Kidney glomerular epithelial cell (primary cell): Measurements from ENCODE around the gene SEPTIN5.

Experiments used
- DNase-seq: peaks from one replicate; lab custom pipeline; 2025; lab: John Stamatoyannopoulos, UW

SEPTIN5 gene

DNA sequence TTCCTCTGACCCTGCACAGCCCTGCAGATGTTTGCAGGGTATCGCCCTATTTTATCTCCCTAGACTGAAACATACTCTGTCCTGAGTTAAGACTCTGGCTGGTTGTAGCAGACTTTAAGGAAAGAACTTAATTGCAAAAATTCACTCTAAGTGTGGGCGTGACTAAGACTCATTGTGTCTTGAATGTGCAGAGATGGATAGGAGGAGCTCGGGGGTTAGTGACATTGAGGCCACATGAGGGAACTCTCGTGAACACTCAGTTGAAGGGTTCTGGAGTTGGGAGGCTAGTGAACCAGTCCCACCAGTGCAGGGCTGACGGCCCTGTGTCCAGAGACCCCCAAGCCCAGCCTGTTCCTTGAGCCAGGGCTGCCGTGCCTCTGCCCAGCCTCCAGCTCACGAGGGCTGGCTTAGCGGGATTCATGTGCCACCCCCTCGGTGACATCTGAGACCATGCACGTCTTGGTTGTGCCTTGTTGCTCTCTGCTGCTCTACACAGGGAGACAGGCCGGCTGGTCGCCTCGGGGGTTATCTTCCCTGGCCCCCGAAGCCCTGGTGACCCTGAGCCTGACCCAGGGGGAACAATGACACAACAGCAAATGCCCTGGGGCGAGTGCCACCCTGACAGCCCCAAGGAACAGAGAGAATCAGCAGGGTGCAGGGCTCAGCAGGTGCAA is 34.8 kb downstream of the SEPTIN5 start:
- DNase-seq, result no peak

DNA sequence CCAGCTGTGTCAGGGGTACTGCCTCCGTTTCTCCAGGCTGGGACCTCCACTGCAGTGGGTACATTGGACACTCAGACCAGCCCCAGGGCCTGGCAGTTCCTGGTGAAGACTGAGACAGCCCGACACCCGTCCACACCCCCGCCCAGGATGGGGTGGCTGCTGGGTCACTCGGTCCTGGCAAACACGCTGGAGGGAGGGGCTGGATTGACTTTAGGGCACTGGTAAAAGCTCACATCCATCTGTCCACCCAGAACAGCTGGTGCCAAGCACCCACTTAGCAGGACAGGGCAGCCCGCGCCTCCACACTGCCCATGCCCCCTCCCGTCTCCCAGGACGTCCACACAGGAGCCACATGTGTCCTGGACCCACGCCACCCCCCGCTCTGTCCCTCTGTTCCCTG is 35.6 kb downstream of the SEPTIN5 start:
- DNase-seq, result no peak

DNA sequence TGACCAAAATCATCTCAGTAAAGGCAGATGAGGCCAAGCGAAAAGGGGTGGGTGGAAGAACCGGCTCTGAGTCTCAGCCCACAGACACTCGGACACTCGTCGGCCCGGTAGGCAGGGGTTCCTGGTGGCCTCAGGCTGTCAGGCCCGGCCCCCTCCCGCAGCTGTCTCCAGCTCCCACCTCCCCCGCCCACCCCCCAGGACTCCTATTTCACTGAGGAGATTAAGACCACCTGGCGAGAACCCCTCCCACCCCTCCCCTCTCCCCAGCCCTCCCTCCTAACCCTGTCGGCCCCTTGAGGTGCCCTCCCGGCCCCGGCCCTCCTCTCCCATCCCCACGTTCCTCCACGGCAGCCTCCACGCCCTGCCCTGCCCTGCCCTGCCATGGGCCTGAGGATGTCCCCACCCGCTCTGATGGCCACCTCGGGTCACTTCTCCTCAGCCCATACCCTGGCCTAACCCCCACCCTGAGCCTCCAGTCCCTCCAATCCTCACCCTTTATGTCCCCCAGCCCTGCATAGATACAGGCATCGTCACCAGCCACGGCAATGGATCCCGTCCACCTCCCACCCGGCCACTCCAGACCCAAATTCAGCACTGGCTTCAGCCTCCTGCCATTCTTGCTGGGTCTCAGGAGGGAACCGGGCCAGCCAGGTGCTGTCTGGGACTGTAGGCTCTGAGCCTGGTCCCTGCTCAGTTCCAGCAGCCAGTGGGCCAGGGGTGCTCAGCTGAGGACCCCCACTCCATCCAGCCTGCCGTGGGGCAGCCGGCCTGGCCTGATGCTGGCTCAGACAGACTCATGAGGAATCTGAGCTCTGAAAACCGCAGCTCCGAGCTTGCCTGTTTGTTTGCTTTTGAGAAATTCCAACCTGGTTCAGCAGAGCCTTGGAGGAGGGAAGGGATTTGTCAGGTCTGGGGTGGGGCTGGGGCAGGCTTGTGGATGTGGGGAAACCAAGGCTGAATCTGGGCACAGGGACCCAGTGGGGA is 36.5 kb downstream of the SEPTIN5 start:
- peak; percentile 14 for DNase-seq

DNA sequence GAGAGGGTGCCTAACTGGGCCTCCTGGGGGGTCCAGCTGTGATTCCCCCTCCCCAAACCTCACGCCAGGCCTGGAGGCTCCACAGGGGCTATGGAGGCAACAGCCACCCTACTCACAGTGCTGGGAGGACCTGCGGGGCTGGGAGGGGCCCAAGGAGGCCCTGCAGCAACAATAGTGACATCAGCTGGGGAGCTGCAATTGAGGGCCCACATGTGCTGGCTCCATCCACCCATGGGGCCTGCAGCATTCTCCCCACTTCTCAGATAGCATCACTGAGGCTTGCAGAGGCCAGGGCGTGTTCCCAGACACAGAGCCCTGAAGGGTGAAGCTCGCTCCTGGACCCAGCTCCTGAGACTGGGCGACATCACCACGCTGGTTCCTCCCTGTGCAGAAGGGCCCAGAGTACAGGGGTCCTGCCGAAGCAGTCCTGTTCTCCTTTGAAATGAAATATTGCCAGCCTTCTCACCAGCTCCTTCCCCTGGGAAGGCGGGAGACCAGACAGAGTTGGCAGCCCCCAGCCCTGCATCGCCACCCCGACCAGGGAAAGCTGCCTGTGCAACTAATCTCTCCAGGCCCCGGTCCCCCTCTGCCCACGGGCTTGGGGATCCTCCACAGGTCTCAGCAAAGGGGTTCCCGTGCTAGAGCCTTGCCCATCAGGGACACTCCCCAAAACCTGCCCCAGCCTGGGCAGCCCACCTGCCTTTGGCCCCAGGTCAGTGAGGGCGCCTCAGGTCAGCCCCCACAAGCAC is 37.4 kb downstream of the SEPTIN5 start:
- no peak for DNase-seq

DNA sequence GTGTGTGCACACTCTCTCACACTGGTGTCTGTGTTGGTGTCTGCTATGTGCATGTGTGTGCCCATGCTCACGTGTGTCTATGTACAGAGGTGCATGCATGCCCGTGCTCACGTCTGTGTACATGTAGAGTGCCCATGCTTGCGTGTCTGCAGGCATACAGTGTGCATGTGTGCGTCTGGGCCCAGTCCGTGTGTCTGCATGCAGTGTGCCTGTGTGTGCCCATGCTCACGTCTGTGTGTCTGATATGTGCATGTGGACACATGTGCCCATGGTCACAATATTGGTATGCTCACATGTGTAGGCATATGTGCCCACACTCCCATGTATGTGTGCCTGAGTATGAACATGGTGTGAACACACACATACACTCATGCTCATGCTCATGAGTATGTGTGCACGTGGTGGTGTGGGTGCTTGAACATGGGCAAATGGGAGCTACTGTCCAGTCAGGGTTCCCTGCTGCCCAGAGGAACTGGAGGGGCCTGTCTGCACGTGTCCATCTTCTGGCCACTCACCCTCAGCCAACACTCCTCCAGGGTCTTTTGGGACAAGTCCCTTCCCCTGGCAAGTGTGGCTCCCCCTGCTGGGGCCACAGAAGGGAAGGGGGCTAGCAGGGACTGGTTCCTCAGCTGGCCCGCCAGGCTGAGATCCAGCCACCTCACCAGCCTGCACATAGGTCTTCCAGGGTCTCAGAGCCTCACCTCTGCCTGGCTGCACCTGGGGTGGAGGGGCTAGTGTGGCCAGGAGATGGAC is 39.0 kb downstream of the SEPTIN5 start:
- DNase-seq, result no peak

DNA sequence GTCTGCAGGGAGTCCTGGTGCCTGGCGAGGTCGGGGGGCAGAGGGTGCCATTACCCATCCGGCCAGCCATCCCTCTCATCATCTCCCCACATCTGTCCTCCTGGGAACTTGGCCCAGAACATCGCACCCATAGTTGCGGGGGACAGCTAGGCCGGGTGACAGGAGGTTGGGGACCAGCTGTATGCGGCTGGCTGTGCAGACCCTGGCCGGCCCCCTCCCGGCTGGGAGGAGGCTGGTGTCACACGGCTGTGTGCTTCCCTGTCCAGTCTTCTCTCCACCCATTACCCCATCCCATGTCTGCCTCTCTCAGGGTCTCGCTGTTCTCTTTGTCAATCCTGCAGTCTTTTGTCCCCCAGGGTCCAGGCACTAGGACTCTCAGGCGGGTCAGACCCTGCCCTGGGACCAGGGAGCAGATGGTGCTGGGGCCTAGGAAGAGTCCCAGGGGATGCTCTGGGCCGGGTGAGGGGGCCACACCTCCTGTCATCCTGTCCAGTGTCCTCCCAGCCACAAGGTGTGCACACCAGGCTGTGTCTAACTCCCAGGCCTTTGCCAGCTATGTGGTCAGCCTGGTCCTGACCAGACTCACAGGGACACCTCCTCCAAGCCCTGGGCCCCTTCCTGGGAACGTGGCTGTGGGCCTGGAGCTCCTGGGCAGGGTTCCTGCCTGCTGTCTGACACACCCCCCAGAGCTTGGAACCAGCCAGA is 39.8 kb downstream of the SEPTIN5 start:
- no peak for DNase-seq

DNA sequence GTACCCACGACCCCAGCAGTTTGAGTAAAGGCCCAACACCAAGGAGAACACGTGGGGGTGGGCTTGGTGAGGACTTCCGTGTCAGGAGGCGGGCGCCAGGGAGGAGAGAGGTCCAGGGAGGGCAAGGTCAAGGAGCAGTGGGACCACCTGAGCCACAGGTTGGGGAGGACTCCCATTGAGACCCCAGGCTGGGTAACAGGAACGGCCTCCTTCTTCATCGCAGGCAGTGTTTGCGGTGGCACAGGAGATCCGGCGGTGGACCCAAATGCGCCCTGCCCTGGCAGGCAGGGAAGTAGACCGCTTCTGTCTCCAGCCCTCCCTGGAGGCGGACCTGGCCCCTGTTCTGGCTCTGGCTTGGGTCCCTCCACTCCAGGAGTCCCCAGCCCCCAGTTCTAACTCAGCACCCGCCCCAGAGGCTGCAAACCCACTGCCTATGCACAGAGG is 40.4 kb downstream of the SEPTIN5 start:
- no peak for DNase-seq

DNA sequence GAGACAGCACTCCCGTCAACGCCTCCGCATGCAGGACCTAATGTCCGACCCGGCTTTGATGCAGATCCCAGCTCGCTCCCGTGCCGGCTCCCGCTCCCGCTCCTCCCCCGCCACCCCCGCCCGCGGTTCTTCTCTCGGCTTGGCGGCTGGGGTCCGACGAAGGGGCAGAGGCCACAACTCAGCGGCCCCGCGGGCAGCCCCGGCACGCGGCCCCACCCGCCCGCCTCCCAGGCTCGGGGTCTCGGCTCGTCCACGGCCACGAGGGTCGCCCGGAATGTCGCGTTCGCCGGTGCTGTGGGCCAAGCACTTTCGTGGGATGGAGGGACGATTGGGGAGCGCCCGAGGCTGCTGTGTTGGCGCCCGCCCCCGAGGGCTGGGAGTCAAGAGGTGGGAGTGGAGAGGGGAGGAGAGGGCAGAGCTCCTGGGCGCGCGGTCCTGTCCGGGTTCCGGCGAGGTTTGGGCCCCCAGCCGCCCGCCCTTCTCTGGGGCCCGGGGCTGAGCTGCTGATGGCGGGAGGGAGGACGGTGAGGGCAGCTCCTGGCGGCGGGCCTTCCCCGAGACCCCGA is 40.9 kb downstream of the SEPTIN5 start:
- DNase-seq, result no peak

DNA sequence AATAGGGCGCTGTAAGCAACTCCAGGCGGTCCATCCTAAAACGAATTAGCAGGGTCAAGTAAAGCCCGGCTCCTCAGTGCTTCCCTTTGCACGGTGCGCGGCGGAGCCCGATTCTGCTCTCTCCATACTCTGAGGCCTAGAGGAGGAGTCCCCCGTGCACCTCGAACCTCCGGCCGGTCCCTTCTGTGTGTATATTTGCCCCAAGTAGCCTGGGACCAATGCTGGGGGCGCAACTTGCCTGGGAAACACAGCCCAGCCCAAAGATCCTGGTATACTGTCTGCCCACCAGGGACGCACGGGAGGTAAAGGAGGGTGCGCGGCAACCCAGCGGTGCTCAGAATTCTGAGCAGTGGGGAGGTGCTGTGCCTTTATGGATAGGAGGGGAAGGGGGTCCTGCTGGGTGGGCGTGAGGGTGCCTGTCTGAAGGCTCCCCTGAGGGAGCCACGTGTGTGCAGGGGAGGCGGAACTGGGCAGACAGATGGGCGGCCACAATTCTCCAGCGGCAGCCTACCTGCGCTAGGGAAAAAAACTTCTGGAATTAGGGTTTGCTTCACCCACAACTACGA is 41.5 kb downstream of the SEPTIN5 start:
- no peak for DNase-seq

DNA sequence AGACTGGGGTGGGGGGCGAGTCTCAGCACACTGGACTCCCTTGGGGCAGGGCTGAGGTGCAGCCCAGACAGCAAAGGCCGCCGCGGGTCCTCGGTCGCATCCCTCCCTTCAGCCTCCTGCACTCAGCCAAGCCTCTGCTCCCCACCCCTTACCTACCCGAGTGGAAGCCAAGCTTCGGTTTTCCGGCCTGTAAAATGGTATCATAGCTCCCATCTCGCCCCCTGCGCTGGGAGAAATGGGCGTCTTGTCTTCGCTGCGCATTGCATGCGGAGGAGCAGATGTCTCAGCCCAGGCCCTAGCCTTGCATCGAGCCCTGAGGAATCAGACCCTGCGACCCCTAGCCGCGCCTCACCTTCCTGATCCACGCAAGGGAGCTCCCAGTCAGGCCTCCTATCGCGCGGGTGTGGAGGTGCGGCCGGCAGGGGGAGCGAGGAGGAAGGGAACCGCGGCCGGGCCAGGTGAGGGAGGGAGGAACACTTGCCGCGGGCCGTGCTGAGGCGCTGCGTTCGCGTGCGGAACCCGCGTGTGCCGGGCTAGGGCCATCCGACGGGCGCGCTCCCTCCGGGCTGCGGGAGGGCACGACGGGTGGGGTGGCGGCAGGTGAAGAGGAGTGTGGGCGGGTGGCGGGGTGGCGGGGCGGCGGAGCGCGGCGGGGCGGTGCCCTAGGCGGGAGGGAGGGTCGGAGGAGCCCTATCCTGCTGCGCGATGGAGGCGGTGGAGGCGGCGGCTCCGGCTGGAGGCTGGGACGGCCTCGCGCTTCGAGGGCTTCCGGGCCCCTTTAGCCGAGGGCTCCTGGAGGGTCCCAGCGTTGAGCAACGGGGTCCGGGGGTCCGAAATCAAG is 42.2 kb downstream of the SEPTIN5 start:
- no peak for DNase-seq

DNA sequence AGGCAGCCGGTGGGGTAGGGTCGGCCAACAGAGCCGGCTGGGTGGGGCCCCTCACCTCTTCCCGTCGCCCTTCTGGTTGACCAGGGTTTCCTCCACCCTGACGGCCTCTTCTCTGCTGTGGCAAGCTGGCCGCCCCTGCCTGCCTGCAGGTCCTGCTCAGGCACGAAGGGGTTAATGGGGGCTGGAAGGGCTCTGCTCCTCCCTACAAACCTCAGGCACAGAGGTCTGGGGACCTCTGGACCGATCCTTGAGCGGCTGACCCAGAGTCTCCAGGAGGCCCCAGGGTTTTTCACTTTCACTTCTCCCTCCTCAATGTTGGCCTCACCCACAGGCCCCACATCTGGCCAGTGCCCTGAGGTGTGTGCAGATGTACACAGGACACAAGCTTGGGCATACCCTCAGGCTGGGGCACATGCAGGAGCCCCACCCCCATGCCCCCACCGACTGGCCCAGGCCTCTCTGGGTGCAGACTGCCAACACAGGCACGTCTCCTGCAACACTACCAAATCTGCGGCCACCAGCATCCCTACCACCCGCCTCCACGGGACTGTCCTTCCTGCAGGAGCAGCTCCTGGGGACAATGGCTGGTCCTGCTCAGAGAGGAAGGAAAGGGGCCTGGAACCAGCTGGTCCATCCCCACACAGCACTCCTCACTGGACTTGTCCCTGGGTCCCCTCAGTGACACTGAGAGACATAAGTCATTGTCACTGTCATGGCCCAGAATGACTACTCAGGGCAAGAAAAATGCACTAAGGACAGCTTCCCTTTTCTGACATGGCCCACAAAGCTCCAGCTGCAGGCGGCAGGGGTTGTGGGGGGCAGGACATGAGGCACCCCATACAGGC is 43.1 kb downstream of the SEPTIN5 start:
- DNase-seq, result no peak

DNA sequence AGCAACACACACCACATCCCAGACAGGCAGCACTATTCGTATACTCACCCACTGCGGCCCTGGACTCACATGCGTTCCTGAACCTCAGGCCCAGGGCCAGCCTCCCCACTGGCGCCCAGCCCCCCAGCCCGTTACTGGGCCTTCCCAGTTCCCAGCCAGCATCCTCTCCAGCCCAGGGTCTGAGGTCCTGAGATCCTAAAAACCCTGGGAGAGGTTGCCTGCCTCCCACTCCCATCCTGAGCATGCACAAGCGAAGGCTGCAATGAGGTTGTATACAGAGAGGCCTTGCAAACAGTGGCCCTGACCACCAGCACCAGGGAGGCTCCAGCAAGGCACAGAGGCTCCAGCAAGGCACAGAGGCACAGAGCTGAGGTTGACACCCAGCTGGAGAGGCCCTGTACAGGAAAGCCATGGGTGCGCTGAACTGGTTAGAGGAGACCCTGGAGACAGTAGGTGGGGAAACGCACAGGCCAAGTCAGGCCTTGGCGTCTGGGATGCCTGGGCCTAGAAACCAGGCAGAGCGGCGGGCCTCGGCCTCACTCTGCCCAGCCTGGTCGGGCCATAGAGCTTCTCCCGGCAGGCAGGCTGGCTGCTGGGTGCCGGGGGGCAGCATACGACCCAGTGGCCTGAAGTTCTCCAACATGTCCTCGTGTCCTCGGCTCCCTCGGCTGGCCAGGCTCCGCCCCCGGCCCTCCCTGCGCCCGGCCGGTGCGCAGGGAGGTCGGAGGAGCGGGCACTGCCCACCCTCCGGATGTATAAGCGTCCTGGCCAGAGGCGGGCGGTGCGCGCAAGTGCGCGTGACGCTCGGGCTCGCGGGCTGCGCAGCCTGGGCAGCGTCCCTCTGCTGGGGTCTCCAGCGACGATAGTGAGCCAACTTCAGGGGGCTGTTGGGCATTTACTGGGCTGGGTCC is 43.9 kb downstream of the SEPTIN5 start:
- DNase-seq, result no peak

DNA sequence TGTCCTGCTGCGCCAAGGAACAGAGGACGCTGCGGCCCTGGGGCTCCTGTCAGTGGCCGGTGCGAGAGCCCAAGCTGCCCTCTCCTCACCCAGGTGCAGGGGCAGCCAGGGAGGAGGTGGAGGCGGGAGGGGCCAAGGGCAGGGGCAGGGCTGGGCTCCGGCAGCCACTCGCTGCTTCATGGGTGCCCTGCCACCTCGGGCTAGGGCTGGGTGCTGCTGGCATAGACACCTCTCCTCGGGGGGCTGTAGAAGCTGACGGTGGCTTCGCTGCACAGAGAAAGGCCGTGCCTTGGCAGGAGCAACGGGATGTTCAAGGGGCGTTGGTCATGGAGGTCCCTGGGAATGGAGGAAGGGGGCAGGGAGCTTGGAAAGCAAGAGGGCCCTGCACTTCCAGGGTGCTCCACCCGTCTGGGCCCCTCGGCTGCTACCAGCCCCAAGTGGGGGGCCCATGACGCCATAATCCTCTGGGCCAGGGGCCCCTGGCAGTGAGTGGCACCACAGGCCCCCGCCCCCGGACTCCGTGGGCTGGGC is 44.7 kb downstream of the SEPTIN5 start:
- DNase-seq, result no peak

DNA sequence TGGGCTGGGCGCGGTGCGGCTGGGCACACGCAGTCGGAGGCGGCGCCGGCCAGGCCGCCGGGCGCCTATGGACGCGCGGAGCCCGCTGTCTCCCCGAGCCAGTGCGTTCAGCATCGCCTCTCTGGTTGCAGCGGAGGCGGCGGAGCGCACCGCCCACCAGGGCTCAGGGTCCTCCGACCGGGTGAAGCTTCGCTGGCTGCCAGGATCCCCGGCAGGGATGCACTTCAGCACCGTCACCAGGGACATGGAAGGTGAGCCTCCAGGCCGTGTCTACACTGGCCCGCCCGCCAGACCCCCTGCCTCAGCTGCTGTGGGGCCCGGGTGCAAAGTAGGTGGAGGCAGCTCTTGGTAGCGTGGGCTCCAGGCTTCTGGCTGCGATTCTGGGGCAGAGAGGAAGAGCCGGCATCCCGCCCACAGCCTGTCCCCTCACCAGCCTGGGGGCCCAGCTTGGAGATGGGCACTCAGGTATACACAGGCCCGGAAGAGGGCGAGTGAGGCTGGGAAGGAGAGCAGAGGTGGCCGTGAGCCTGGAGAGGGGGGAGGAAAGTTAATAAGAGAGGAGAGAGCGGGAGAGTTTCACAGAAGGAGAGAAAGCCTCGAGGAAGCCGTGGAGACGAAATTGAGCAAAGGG is 45.2 kb downstream of the SEPTIN5 start:
- DNase-seq, result no peak

DNA sequence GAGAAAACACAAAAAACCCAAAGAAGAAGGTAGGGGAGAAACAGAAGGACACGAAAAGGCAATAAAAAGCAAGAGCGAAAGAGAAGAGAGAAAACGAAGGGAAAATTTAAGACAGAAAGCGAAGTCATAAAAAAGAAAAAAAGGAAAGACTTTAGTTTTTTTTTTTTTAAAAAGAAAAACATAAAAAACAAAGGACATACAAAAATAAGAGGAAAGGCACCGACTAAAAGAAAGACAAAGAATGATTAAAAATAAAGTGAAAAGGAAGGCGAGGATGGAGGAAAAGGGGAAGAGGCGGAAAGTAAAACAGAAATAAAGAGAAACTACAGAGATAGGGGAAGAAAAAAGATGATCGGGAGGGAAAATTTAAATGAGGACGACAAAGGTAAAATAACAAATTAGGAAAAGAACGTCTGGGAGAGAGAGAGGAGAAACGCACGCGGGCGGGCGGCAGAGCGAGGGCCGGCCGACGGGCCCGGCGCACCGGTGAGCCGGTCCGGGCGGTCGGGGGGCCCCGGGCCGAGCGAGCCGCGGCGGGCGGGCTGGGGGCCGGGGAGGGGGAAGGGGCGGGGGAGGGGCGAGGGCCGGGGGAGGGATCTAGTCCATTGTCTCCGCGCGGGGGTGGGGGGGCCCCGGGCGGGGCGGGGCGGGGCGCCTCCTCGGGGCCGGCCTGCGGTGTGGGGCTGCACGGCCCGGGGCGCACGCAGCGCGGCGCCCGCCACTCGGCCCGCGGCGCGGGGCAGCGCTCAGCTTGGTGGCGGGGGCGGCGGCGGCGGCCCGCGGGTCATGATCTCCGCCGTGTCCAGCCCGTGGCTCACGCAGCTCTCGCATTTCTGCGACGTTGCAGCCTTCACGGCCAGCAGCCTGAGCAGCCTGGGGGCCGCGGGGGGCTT is 46.0 kb downstream of the SEPTIN5 start, which contains the start of gene TBX1:
Gene TBX1, plus strand, starts transcription at position 721 of the 893 bp plus-strand sequence. Its CDS starts 66 bp downstream, at position 787.
- DNase-seq, result no peak
